Uterus (tissue), 2 donors: ENCODE data around the gene RPS6KA2.

Experiments
- CTCF ChIP-seq, 4 experiments: fragments of 200-600 bp in 2 of 4; fragments of 450-650 bp in 2 of 4; sonication (generic) in 2 of 4; IDR thresholded peaks; one replicate each; pipeline ENCODE4 v1.5.1; 2016 to 2019; ENCODE audit warnings: antibody characterized with exemption in 4 of 4, mild to moderate bottlenecking in 2 of 4, moderate library complexity in 1 of 4
- POLR2A ChIP-seq, 2 donors: fragments of 450-650 bp; IDR thresholded peaks; one replicate each; pipeline ENCODE4 v1.6.1; 2016; ENCODE audit warnings: antibody characterized with exemption in 2 of 2, mild to moderate bottlenecking in 1 of 2, moderate library complexity in 1 of 2

GRCh38 chr6:166476634-166477215 lies 150.3 kb downstream of the RPS6KA2 start:
- TF ChIP-seq CTCF (IDR thresholded peaks at IDR 0.05) = no peak
- no peak for TF ChIP-seq POLR2A (IDR thresholded peaks at IDR 0.05)
